Peyer's patch (tissue), 4 donors: ENCODE measurements around the gene STYXL1. TPM values are rescaled to one million over a fixed set of nuclear protein-coding genes. Genes with fewer than 3 reads are reported as not detected.
A peak's percentile ranks its signal among the peaks of the same experiment; 100 is the strongest.
"Not testable (repeated sequence)": the region's sequence is repeated elsewhere in the genome, so short reads cannot be mapped to it uniquely, and the experiment has no call there.

Experiments
- DNase-seq, 3 donors: peaks; one replicate each; pipeline ENCODE4 v3.0.0-alpha.2; 2017 to 2019
- H3K27ac ChIP-seq, 4 donors: fragments of 200-600 bp; sonication (generic); one replicate each; pipeline ENCODE4 v1.5.1; 2016 to 2019
- H3K27me3 ChIP-seq, 2 donors: fragments of 200-600 bp; sonication (generic); one replicate each; pipeline ENCODE4 v1.5.1; 2019
- H3K36me3 ChIP-seq, 3 donors: fragments of 200-600 bp; sonication (generic); one replicate each; pipeline ENCODE4 v1.5.1; 2016 to 2019
- H3K4me1 ChIP-seq, 4 donors: fragments of 200-600 bp; sonication (generic); one replicate each; pipeline ENCODE4 v1.5.1; 2016 to 2019
- H3K4me3 ChIP-seq, 4 donors: fragments of 200-600 bp; sonication (generic); 1 replicate in 3 of 4; 2 replicates in 1 of 4; pipeline ENCODE4 v1.5.1; 2016 to 2019; ENCODE audit warnings: mild to moderate bottlenecking in 1 of 4
- H3K9me3 ChIP-seq, 4 donors: fragments of 200-600 bp; sonication (generic); one replicate each; pipeline ENCODE4 v1.5.1; 2016 to 2019; ENCODE audit warnings: mild to moderate bottlenecking in 1 of 4
- POLR2A ChIP-seq, 2 donors: fragments of 450-650 bp; IDR thresholded peaks; one replicate each; pipeline ENCODE4 v1.5.1; 2017; ENCODE audit warnings: antibody characterized with exemption in 2 of 2, mild to moderate bottlenecking in 2 of 2, moderate library complexity in 2 of 2
- total RNA-seq, 4 donors: library from RNA; depleted of rRNA; stranded (reverse); fragments of >200 nt; gene quantifications; one replicate each; pipeline ENCODE4 v1.1.0, GENCODE V29; 2016
- TF ChIP-seq, protein P1 (sequence below), 6 experiments: fragments of 450-650 bp in 4 of 6; fragments of 200-600 bp in 2 of 6; sonication (generic) in 1 of 6; IDR thresholded peaks; one replicate each; pipeline ENCODE4 v1.5.1; 2017 to 2019; ENCODE audit warnings: antibody characterized with exemption in 6 of 6, mild to moderate bottlenecking in 3 of 6, moderate library complexity in 1 of 6

STYXL1 gene
- total RNA-seq, 4 donors from 2014 or later, result 14.2 to 42.9 (median 29.5) TPM

GRCh38 chr7:76037310-76037709 is 10.5 kb downstream of the STYXL1 start:
- no peak overlapping the region for H3K27ac ChIP-seq
- DNase-seq, result no peak
- H3K4me1 ChIP-seq, result no peaks in the 10 kb centered on the region
- H3K4me3 ChIP-seq, result no peak overlapping the region
- H3K36me3 ChIP-seq, result peaks cover 0 to 8% (median 0%) of the 10 kb centered on the region in 3 donors
- H3K27me3 ChIP-seq, result no peaks in the 10 kb centered on the region
- TF ChIP-seq, protein P1, sequence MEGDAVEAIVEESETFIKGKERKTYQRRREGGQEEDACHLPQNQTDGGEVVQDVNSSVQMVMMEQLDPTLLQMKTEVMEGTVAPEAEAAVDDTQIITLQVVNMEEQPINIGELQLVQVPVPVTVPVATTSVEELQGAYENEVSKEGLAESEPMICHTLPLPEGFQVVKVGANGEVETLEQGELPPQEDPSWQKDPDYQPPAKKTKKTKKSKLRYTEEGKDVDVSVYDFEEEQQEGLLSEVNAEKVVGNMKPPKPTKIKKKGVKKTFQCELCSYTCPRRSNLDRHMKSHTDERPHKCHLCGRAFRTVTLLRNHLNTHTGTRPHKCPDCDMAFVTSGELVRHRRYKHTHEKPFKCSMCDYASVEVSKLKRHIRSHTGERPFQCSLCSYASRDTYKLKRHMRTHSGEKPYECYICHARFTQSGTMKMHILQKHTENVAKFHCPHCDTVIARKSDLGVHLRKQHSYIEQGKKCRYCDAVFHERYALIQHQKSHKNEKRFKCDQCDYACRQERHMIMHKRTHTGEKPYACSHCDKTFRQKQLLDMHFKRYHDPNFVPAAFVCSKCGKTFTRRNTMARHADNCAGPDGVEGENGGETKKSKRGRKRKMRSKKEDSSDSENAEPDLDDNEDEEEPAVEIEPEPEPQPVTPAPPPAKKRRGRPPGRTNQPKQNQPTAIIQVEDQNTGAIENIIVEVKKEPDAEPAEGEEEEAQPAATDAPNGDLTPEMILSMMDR (IDR thresholded peaks at IDR 0.05), result no peak
- no peak for TF ChIP-seq POLR2A (IDR thresholded peaks at IDR 0.05)
- H3K9me3 ChIP-seq, result no peaks in the 10 kb centered on the region

DNA sequence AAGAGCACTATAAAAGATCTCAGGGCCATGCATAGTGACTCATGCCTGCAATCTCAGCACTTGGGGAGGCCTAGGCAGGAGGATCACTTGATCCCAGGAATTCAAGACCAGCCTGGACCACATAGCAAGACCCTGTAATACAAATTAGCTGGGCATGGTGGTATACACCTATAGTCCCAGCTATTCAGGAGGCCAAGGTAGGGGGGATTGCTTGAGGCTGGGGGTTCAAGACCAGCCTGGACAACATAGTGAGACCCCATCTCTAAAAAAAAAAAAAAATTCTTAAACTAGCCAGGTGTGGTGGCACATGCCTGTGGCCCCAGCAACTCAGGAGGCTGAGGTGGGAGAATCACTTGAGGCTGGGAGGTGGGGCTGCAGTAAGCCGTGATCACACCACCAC is 15.8 kb downstream of the STYXL1 start:
- no peak for DNase-seq
- no peaks in the 10 kb centered on the region for H3K27me3 ChIP-seq
- H3K4me3 ChIP-seq, result no peak overlapping the region
- H3K27ac ChIP-seq, result no peak overlapping the region
- TF ChIP-seq, protein P1 (IDR thresholded peaks at IDR 0.05), result no peak
- no peak for TF ChIP-seq POLR2A (IDR thresholded peaks at IDR 0.05)
- no peaks in the 10 kb centered on the region for H3K36me3 ChIP-seq
- H3K9me3 ChIP-seq, result no peaks in the 10 kb centered on the region
- no peaks in the 10 kb centered on the region for H3K4me1 ChIP-seq

GRCh38 chr7:76029682-76030081 is 18.1 kb downstream of the STYXL1 start:
- TF ChIP-seq, protein P1 (IDR thresholded peaks at IDR 0.05), result peak in 3 of 6 experiments; percentile 16 to 29 (median 25)
- H3K4me3 ChIP-seq, DNase-seq, H3K36me3 ChIP-seq, H3K9me3 ChIP-seq, H3K27ac ChIP-seq, H3K27me3 ChIP-seq, H3K4me1 ChIP-seq: not testable (repeated sequence)

GRCh38 chr7:76023002-76023401 is 24.8 kb downstream of the STYXL1 start:
- Histone ChIP-seq H3K36me3 (peaks cover 0 to 33% (median 0%) of the 10 kb centered on the region in 3 donors), H3K27ac (no peak overlapping the region), H3K4me3 (no peak overlapping the region), H3K9me3 (no peaks in the 10 kb centered on the region), H3K27me3 (no peaks in the 10 kb centered on the region), H3K4me1 (no peaks in the 10 kb centered on the region)
- TF ChIP-seq, protein P1 (IDR thresholded peaks at IDR 0.05), result no peak
- no peak for TF ChIP-seq POLR2A (IDR thresholded peaks at IDR 0.05)
- no peak for DNase-seq

DNA sequence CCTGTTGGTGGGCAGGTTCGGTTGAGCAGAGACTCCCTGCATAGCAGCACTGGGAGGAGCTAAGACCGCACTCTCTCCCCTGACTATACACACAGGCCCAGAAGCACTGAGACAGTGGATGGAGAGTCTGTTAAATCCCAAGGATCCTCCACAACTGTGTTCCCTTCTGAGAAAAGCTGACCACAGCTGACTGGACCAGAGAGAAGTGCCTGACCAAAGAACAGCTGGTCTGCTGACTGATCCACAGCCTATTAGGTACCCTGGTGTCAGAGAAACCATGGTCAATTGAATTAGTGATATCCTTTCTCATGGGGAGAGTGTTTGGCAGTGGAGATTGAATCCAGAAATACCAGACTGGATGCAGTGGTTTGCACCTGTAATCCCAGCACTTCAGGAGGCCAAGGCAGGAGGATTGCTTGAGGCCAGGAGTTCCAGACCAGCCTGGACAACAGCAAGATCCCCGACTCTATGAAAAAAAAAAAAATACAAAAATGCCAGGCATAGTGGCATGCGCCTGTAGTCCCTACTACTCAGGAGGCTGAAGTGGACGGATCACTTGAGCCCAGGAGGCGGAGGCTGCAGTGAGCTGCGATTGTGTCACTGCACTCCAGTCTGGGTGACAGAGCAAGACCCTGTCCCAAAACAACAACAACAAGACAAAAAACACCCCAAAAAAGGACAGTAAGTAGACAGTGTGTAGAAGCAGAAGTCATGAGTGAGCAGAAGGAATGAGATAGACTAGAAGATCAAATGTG is 25.6 kb downstream of the STYXL1 start:
- no peaks in the 10 kb centered on the region for H3K4me1 ChIP-seq
- peaks cover 0 to 33% (median 0%) of the 10 kb centered on the region in 3 donors for H3K36me3 ChIP-seq
- H3K27ac ChIP-seq, result no peak overlapping the region
- no peak for TF ChIP-seq POLR2A (IDR thresholded peaks at IDR 0.05)
- TF ChIP-seq, protein P1 (IDR thresholded peaks at IDR 0.05), result no peak
- H3K4me3 ChIP-seq, result no peak overlapping the region
- no peaks in the 10 kb centered on the region for H3K27me3 ChIP-seq
- no peaks in the 10 kb centered on the region for H3K9me3 ChIP-seq
- no peak for DNase-seq
